GM23338 (cell line): ENCODE measurements around the gene PADI6. TPM values are rescaled to one million over a fixed set of nuclear protein-coding genes. Genes with fewer than 3 reads are reported as not detected.

ENCODE experiments used
- ATAC-seq: fragments of 200-7000 bp; cut with Tn5 transposase; 3 replicates; pipeline ENCODE4 v1.9.1; 2020
- DNase-seq: peaks from one replicate; pipeline ENCODE4 v3.0.0-alpha.2; 2015; ENCODE audit warnings: low spot score
- H2AFZ ChIP-seq: fragments of 200-600 bp; sonication (generic); 2 replicates; pipeline ENCODE4 v1.8.0; 2016; ENCODE audit warnings: antibody characterized with exemption, mild to moderate bottlenecking, moderate library complexity
- H3F3A ChIP-seq: fragments of 200-600 bp; sonication (generic); replicated peaks from 2 replicates; pipeline ENCODE4 v1.8.0; 2017; ENCODE audit warnings: antibody characterized with exemption, mixed run types, low read depth
- H3K27ac ChIP-seq: fragments of 200-600 bp; sonication (generic); 2 replicates; pipeline ENCODE4 v1.6.1; 2016; ENCODE audit warnings: low read depth
- H3K27me3 ChIP-seq: fragments of 200-600 bp; sonication (generic); 2 replicates; pipeline ENCODE4 v1.8.0; 2016; ENCODE audit warnings: mild to moderate bottlenecking, mixed run types, moderate library complexity; ENCODE audit not compliant: insufficient read depth
- H3K36me3 ChIP-seq: fragments of 200-600 bp; sonication (generic); 2 replicates; pipeline ENCODE4 v1.8.0; 2016; ENCODE audit warnings: mild to moderate bottlenecking; ENCODE audit not compliant: insufficient read depth
- H3K4me1 ChIP-seq: fragments of 200-600 bp; sonication (generic); 2 replicates; pipeline ENCODE4 v1.8.0; 2016; ENCODE audit warnings: mild to moderate bottlenecking, moderate library complexity; ENCODE audit not compliant: insufficient read depth
- H3K4me2 ChIP-seq: fragments of 200-600 bp; sonication (generic); 2 replicates; pipeline ENCODE4 v1.7.1; 2017; ENCODE audit warnings: mixed run types
- H3K4me3 ChIP-seq: fragments of 200-600 bp; sonication (generic); 2 replicates; pipeline ENCODE4 v1.6.1; 2016; ENCODE audit warnings: mixed run types
- H3K79me2 ChIP-seq: fragments of 200-600 bp; sonication (generic); replicated peaks from 2 replicates; pipeline ENCODE4 v1.8.0; 2017; ENCODE audit warnings: mild to moderate bottlenecking; ENCODE audit not compliant: insufficient read depth
- H3K9me2 ChIP-seq: fragments of 200-600 bp; sonication (generic); 2 replicates; pipeline ENCODE4 v1.8.0; 2017; ENCODE audit not compliant: insufficient read depth
- H4K20me1 ChIP-seq: fragments of 200-600 bp; sonication (generic); replicated peaks from 2 replicates; pipeline ENCODE4 v1.8.0; 2017; ENCODE audit warnings: mild to moderate bottlenecking; ENCODE audit not compliant: insufficient read depth
- H3K27ac Mint-ChIP-seq: 2 replicates; pipeline ENCODE4 v1.8.0; 2020; ENCODE audit warnings: inconsistent platforms, mild to moderate bottlenecking, moderate library complexity, mixed read lengths
- H3K27me3 Mint-ChIP-seq: 3 replicates; pipeline ENCODE4 v1.8.0; 2022; ENCODE audit warnings: low read depth, mild to moderate bottlenecking, moderate library complexity, mixed read lengths, inconsistent platforms; ENCODE audit not compliant: insufficient read depth, poor library complexity
- H3K36me3 Mint-ChIP-seq: 3 replicates; pipeline ENCODE4 v1.8.0; 2021; ENCODE audit warnings: low read depth, mild to moderate bottlenecking, inconsistent platforms, moderate library complexity, mixed read lengths
- H3K4me1 Mint-ChIP-seq: 3 replicates; pipeline ENCODE4 v1.8.0; 2020; ENCODE audit warnings: mild to moderate bottlenecking, inconsistent platforms, mixed read lengths
- H3K4me3 Mint-ChIP-seq: 3 replicates; pipeline ENCODE4 v1.8.0; 2021; ENCODE audit warnings: moderate library complexity, mild to moderate bottlenecking, inconsistent platforms, mixed read lengths
- H3K9me3 Mint-ChIP-seq: 3 replicates; pipeline ENCODE4 v1.8.0; 2020; ENCODE audit warnings: moderate library complexity, mild to moderate bottlenecking, inconsistent platforms, mixed read lengths
- EZH2 ChIP-seq: fragments of 200-600 bp; sonication (generic); IDR thresholded peaks from one replicate; pipeline ENCODE4 v1.8.0; 2017; ENCODE audit warnings: antibody characterized with exemption, mild to moderate bottlenecking, low read depth; ENCODE audit not compliant: unreplicated experiment
- EZH2phosphoT487 ChIP-seq: fragments of 200-600 bp; sonication (generic); IDR thresholded peaks from one replicate; pipeline ENCODE4 v1.8.1; 2018; ENCODE audit warnings: antibody characterized with exemption; ENCODE audit not compliant: unreplicated experiment
- JUNB ChIP-seq: IDR thresholded peaks from one replicate; pipeline ENCODE4 v1.6.1; 2016; ENCODE audit warnings: antibody characterized with exemption; ENCODE audit not compliant: unreplicated experiment
- NANOG ChIP-seq: IDR thresholded peaks from 2 replicates; pipeline ENCODE4 v1.6.1; 2016; ENCODE audit warnings: antibody characterized with exemption, borderline replicate concordance
- POLR2AphosphoS5 ChIP-seq: IDR thresholded peaks from 2 replicates; pipeline ENCODE4 v1.6.1; 2016; ENCODE audit warnings: antibody characterized with exemption, low read depth
- REST ChIP-seq: IDR thresholded peaks from one replicate; pipeline ENCODE4 v1.6.1; 2018; ENCODE audit warnings: antibody characterized with exemption; ENCODE audit not compliant: unreplicated experiment
- STAT1 ChIP-seq: IDR thresholded peaks from one replicate; pipeline ENCODE4 v1.6.1; 2016; ENCODE audit warnings: antibody characterized with exemption; ENCODE audit not compliant: unreplicated experiment
- ZNF331 ChIP-seq: fragments of 250-450 bp; sonication (Bioruptor Pico); IDR thresholded peaks from 2 replicates; pipeline ENCODE4 v1.5.0; 2020; ENCODE audit warnings: low read depth, mild to moderate bottlenecking, moderate library complexity
- ZNF462 ChIP-seq: fragments of 250-450 bp; sonication (Bioruptor Pico); IDR thresholded peaks from 2 replicates; pipeline ENCODE4 v1.5.0; 2020; ENCODE audit warnings: mild to moderate bottlenecking, moderate library complexity
- polyA plus RNA-seq: library from polyadenylated mRNA; unstranded; fragments of >200 nt; fragmentation: Nextera tagmentation; extraction: Ambion mirVana; gene quantifications from 2 replicates; pipeline ENCODE4 v1.2.1, GENCODE V29; 2016
- total RNA-seq: library from RNA; depleted of rRNA; stranded (reverse); fragments of >200 nt; shearing (Covaris generic); gene quantifications from 2 replicates; pipeline ENCODE4 v1.2.3, GENCODE V29; 2014

Gene PADI6
- total and polyA plus RNA-seq, 2 experiments from 2014 or later = not detected

GRCh38 chr1:17441993-17442357 is 70.0 kb downstream of the PADI6 start (continued):
- TF ChIP-seq ZNF462 (CRISPR knock-in tag) (no peak), EZH2 (no peak), NANOG (no peak), REST (no peak), ZNF331 (CRISPR knock-in tag) (no peak)

GRCh38 chr1:17442841-17443240 is 70.8 kb downstream of the PADI6 start:
- Histone ChIP-seq H3K4me3 (no peak overlapping the region), H3K27me3 (peaks cover 9% of the 10 kb centered on the region), H3K4me1 (peaks cover 29% of the 10 kb centered on the region), H3K36me3 (no peaks in the 10 kb centered on the region), H3K27ac (no peak overlapping the region), H4K20me1 (no peaks in the 10 kb centered on the region), H2AFZ (no peak overlapping the region), H3K4me2 (no peak overlapping the region; the same call in 1 of the 2 replicates), H3K79me2 (peaks cover 19% of the 10 kb centered on the region), H3F3A (peaks cover 21% of the 10 kb centered on the region; the same call in 1 of the 2 replicates), H3K9me2 (no peaks in the 10 kb centered on the region)
- no peak for DNase-seq
- Mint-ChIP-seq H3K4me1 (peaks cover 32% of the 10 kb centered on the region), H3K36me3 (peaks cover 11% of the 10 kb centered on the region), H3K27ac (no peak overlapping the region), H3K9me3 (peaks cover 5% of the 10 kb centered on the region; the same call in 1 of the 3 replicates), H3K27me3 (peaks cover 20% of the 10 kb centered on the region), H3K4me3 (no peak overlapping the region)
- ATAC-seq = no peak
- TF ChIP-seq EZH2phosphoT487 (no peak), JUNB (no peak), POLR2AphosphoS5 (no peak), NANOG (no peak), STAT1 (no peak)
